Stimulated activated naive CD8-positive, alpha-beta T cell treated with anti-CD3 and anti-CD28 coated beads, Interleukin-15, amount 100 ng/mL, for 72 hours (primary cell): ENCODE results near the gene PASK.

ENCODE experiments used
- ATAC-seq: fragments of 150-1000 bp; cut with Tn5 transposase; 2 replicates; pipeline ENCODE4 v1.10.0; 2021; ENCODE audit warnings: mild to moderate bottlenecking, moderate library complexity
- DNase-seq, 2 donors: peaks; one replicate each; pipeline ENCODE4 v3.0.0; 2021 to 2022
- H3K27ac Mint-ChIP-seq, 2 donors: one replicate each; pipeline ENCODE4 v1.8.0; 2022; ENCODE audit warnings: mild to moderate bottlenecking in 2 of 2, mixed read lengths in 2 of 2, moderate library complexity in 2 of 2
- H3K27me3 Mint-ChIP-seq: one replicate; pipeline ENCODE4 v1.8.0; 2022; ENCODE audit warnings: mixed read lengths
- H3K4me1 Mint-ChIP-seq: one replicate; pipeline ENCODE4 v1.8.0; 2022; ENCODE audit warnings: mild to moderate bottlenecking, mixed read lengths
- H3K4me3 Mint-ChIP-seq, 2 donors: one replicate each; pipeline ENCODE4 v1.8.0; 2022; ENCODE audit warnings: mild to moderate bottlenecking in 2 of 2, mixed read lengths in 2 of 2, moderate library complexity in 1 of 2
- H3K9me3 Mint-ChIP-seq, 2 donors: one replicate each; pipeline ENCODE4 v1.8.0; 2022; ENCODE audit warnings: mixed read lengths in 2 of 2

The PASK gene

GRCh38 chr2:241126771-241127202 lies 22.5 kb downstream of the PASK start:
- Mint-ChIP-seq H3K4me3 (peak overlapping the region in 1 of 2 donors; percentile 85), H3K9me3 (no peaks in the 10 kb centered on the region), H3K27ac (peak overlapping the region in 1 of 2 donors; percentile 33), H3K4me1 (peaks cover 55% of the 10 kb centered on the region), H3K27me3 (no peaks in the 10 kb centered on the region)
- ATAC-seq (no peak), DNase-seq (no peak)

- ATAC-seq: no peak
- Mint-ChIP-seq H3K27me3 (no peaks in the 10 kb centered on the region), H3K9me3 (no peaks in the 10 kb centered on the region), H3K4me1 (peaks cover 55% of the 10 kb centered on the region), H3K4me3 (peak overlapping the region; percentile 40 to 52), H3K27ac (peak overlapping the region in 1 of 2 donors; percentile 19)
- no peak for DNase-seq
Observed at GRCh38 chr2:241126201-241126611, 23.1 kb downstream of the PASK start.

- Mint-ChIP-seq H3K27me3 (no peaks in the 10 kb centered on the region), H3K27ac (peak overlapping the region in 1 of 2 donors; percentile 76), H3K4me3 (peak overlapping the region; percentile 40 to 52), H3K4me1 (peaks cover 55% of the 10 kb centered on the region), H3K9me3 (peaks cover 0 to 4% of the 10 kb centered on the region in 2 donors)
- no peak for ATAC-seq
- no peak for DNase-seq
Observed at GRCh38 chr2:241125626-241126025, 23.6 kb downstream of the PASK start.

GRCh38 chr2:241123816-241124536 lies 25.3 kb downstream of the PASK start:
- Mint-ChIP-seq H3K4me1 (peaks cover 50% of the 10 kb centered on the region), H3K27me3 (no peaks in the 10 kb centered on the region), H3K9me3 (peaks cover 5 to 10% of the 10 kb centered on the region in 2 donors), H3K4me3 (peak overlapping the region; percentile 46 to 63), H3K27ac (peak overlapping the region; percentile 11 to 72)
- DNase-seq (no peak), ATAC-seq (peak; percentile 33)

- ATAC-seq: no peak
- Mint-ChIP-seq H3K4me3 (no peak overlapping the region), H3K27ac (no peak overlapping the region), H3K4me1 (peaks cover 35% of the 10 kb centered on the region), H3K9me3 (peaks cover 5 to 10% of the 10 kb centered on the region in 2 donors), H3K27me3 (no peaks in the 10 kb centered on the region)
- no peak for DNase-seq
Observed at GRCh38 chr2:241122376-241123002, 26.8 kb downstream of the PASK start.

DNA sequence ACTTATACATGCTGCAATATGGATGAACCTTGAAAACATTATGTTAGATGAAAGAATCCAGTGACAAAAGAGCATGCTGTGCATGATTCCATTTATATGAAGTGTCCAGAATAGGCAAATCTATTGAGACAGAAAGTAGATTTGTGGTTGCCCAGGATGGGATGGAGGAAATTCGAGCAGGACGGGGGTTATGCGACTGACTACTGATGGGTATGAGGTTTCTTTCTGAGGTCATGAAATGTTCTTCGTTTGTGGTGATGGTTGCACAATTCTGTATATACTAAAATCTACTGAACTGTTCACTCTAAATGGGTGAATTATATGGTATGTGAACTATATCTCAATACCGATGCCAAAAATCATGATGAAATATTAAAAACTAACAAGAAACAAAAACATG lies 28.3 kb downstream of the PASK start:
- Mint-ChIP-seq H3K27ac (no peak overlapping the region), H3K4me1 (peaks cover 25% of the 10 kb centered on the region), H3K9me3 (peaks cover 5 to 10% of the 10 kb centered on the region in 2 donors), H3K4me3 (no peak overlapping the region), H3K27me3 (no peaks in the 10 kb centered on the region)
- ATAC-seq: no peak
- no peak for DNase-seq

DNA sequence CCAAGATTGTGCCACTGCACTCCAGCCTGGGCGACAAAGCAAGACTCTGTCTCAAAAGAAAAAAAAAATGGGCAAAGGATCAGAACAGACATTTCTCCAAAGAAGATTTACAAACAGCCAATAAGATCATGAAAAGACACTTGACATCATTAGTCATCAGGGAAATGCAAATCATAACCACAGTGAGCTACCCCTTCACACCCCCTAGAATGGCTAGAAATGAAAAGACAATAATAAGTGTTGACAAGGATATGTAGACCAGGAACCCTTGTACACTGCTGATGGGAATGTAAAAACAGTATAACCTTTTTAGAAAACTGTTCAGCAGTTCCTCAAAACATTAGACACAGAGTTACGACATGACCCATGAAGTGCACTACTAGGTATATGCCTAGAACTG lies 28.8 kb downstream of the PASK start:
- Mint-ChIP-seq H3K9me3 (peaks cover 5 to 10% of the 10 kb centered on the region in 2 donors), H3K27ac (no peak overlapping the region), H3K4me3 (no peak overlapping the region), H3K27me3 (no peaks in the 10 kb centered on the region), H3K4me1 (peaks cover 19% of the 10 kb centered on the region)
- DNase-seq (no peak), ATAC-seq (peak; percentile 77)

GRCh38 chr2:241118737-241119505 lies 30.4 kb downstream of the PASK start:
- Mint-ChIP-seq H3K9me3 (peaks cover 5 to 10% of the 10 kb centered on the region in 2 donors), H3K27me3 (no peaks in the 10 kb centered on the region), H3K27ac (no peak overlapping the region)

DNA sequence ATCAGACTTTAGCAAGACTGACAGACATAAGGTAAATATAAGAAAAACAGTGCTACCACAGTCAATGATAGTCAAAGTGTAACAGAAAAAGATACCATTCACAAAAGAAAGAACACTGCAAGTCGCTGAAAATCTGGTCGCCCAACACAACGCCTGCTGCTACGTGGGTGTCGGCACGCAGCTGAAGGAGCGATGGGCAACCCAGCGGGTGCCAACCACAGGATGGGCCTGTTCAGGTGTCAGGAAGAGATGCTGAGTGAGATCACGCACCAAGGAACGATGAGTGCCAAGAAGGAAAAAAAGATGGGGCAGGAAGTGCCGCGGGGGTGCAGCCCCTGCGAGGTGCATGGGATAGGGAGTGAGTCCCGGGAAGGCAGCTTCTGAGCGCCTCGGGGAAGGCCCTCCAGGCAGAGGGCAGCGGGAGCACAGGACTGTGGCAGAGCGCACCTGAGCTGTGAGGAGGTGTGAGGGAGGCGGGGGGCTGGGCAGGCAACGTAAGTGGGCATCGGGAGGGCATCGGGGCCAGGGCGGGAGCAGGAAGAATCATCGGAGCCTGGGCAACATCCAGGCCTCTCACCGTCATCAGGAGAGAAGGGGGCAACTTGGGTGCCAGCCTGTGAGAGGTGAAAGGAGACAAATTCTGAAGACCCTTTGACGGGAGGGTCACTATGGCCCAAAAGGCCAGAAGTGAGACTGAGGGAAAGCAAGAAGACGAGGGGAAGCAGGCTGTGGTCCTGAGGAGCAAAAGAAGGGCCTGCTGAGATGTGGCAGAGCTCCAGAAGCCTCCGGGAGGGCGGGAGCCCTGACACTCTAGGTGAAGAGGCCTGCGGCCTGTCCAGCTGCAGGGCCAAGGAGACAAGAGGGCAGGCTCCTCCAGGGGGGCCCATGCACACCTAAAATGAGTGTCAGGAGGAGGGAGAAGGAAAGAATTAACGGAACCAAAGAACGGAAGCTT lies 32.4 kb downstream of the PASK start:
- Mint-ChIP-seq H3K9me3 (peaks cover 5 to 10% of the 10 kb centered on the region in 2 donors), H3K27ac (no peak overlapping the region)

More at GRCh38 chr2:241118737-241119505, 30.4 kb downstream of the PASK start:
- ATAC-seq: no peak
- no peak for DNase-seq
- Mint-ChIP-seq H3K4me1 (peaks cover 13% of the 10 kb centered on the region), H3K4me3 (no peak overlapping the region)

DNA sequence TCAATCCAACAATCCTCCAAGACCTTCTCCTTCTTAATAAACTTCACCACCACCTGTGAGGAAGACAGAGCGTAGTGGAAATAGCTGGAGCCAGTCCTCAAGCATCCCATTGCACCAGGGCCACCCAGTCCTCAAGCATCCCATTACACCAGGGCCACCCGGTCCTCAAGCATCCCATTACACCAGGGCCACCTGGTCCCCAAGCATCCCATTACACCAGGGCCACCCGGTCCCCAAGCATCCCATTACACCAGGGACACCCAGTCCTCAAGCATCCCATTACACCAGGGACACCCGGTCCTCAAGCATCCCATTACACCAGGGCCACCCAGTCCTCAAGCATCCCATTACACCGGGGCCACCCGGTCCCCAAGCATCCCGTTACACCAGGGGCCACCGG lies 33.9 kb downstream of the PASK start:
- H3K27ac Mint-ChIP-seq: no peak overlapping the region
- ATAC-seq (no peak), DNase-seq (no peak)
- no peaks in the 10 kb centered on the region for H3K27me3 Mint-ChIP-seq
- H3K4me3 Mint-ChIP-seq: no peak overlapping the region
- H3K4me1 Mint-ChIP-seq: peaks cover 35% of the 10 kb centered on the region
- peaks cover 3% of the 10 kb centered on the region in 2 donors for H3K9me3 Mint-ChIP-seq

More for the DNA sequence above, 32.4 kb downstream of the PASK start:
- ATAC-seq (no peak), DNase-seq (no peak)
- H3K4me1 Mint-ChIP-seq: peaks cover 22% of the 10 kb centered on the region
- no peaks in the 10 kb centered on the region for H3K27me3 Mint-ChIP-seq
- no peak overlapping the region for H3K4me3 Mint-ChIP-seq

- Mint-ChIP-seq H3K9me3 (no peaks in the 10 kb centered on the region), H3K4me1 (peaks cover 38% of the 10 kb centered on the region), H3K27me3 (no peaks in the 10 kb centered on the region), H3K4me3 (no peak overlapping the region), H3K27ac (no peak overlapping the region)
- no peak for ATAC-seq
- DNase-seq: no peak
Observed at GRCh38 chr2:241114836-241115235, 34.4 kb downstream of the PASK start.

DNA sequence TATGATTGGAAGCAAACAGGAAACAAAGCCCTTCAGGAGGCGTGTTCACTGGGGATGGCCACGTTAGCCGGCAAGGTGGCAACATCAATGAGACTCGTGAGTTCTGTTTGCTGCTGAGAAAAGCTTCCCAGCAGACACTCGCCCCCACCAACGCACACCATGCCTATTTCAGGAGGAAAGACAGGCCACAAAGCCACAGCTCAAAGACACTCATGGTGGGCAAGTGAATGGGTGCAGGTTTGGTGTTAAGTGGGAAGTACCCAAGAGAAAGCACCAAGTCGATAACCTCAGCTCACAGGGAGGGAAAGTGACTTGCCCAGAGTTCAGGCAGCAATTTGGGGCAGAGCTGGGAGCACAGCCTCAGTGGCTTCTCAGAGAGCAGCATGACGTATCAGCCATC lies 36.7 kb downstream of the PASK start:
- peak; percentile 43 to 88 for DNase-seq
- peak overlapping the region; percentile 95 to 97 for H3K27ac Mint-ChIP-seq
- peak; percentile 82 for ATAC-seq
- no peaks in the 10 kb centered on the region for H3K9me3 Mint-ChIP-seq
- no peaks in the 10 kb centered on the region for H3K27me3 Mint-ChIP-seq
- peak overlapping the region; percentile 88 to 93 for H3K4me3 Mint-ChIP-seq
- peaks cover 60% of the 10 kb centered on the region for H3K4me1 Mint-ChIP-seq

DNA sequence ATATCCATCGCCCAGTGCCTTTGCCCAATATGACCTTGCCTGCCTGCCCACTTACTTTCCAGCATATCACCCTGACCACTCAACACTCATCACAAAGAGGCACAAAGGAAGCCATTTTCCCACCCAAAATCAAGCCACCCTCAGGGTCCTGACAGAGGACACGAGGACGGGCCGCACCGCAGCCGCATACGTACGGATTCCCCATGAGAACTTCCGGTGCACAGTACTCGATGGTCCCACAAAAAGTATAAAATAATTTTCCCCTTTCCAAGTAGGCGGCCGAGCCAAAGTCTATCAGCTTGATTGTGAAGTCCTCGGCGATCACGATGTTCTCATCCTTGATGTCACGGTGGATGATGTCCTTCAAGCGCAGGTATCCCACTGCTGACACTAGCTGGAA lies 37.2 kb downstream of the PASK start:
- Mint-ChIP-seq H3K27me3 (no peaks in the 10 kb centered on the region), H3K9me3 (no peaks in the 10 kb centered on the region), H3K27ac (peak overlapping the region; percentile 95 to 97), H3K4me3 (peak overlapping the region; percentile 88 to 93), H3K4me1 (peaks cover 66% of the 10 kb centered on the region)
- DNase-seq (no peak), ATAC-seq (no peak)

DNA sequence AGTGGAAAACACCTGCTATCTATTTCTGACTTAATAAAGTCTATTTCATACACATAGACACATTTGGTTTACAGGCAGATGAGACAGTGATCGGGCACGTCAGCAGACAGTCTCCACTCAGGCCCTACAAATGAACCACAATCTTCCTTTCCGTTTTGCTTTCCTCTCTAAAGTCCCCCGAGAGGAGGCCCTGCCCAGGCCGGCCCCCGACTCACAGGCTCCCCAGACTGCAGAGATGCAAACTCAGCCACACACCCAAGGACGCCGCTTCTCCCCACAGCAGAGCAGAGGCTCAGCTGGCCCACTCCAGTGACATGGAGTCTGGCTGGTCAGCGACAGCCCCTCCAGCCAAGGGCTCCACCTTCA lies 37.8 kb downstream of the PASK start:
- H3K27me3 Mint-ChIP-seq: no peaks in the 10 kb centered on the region
- H3K4me1 Mint-ChIP-seq: peaks cover 65% of the 10 kb centered on the region
- DNase-seq (peak in 1 of 2 donors; percentile 52), ATAC-seq (peak; percentile 54)
- no peaks in the 10 kb centered on the region for H3K9me3 Mint-ChIP-seq
- H3K27ac Mint-ChIP-seq: peak overlapping the region; percentile 95 to 97
- peak overlapping the region; percentile 88 to 93 for H3K4me3 Mint-ChIP-seq
